GM12801 (cell line): ENCODE results near the gene N4BP2.

ENCODE experiments used
- CTCF ChIP-seq: IDR thresholded peaks from one replicate; pipeline ENCODE4 v1.5.1; 2011; ENCODE audit warnings: control low read depth; ENCODE audit not compliant: insufficient read length; ENCODE audit errors: extremely low read depth

The N4BP2 gene

GRCh38 chr4:40059362-40059761, 2.7 kb downstream of the N4BP2 start:
- no peak for TF ChIP-seq CTCF

GRCh38 chr4:40065010-40065409, 8.4 kb downstream of the N4BP2 start:
- no peak for TF ChIP-seq CTCF

GRCh38 chr4:40066651-40067050, 10.0 kb downstream of the N4BP2 start:
- no peak for TF ChIP-seq CTCF

GRCh38 chr4:40070387-40070786, 13.7 kb downstream of the N4BP2 start:
- TF ChIP-seq CTCF, result no peak

GRCh38 chr4:40086421-40086820, 29.8 kb downstream of the N4BP2 start:
- TF ChIP-seq CTCF, result no peak

GRCh38 chr4:40087799-40088366, 31.2 kb downstream of the N4BP2 start:
- TF ChIP-seq CTCF, result no peak

- no peak for TF ChIP-seq CTCF
Observed at GRCh38 chr4:40099010-40099409, 42.4 kb downstream of the N4BP2 start.
